HG02943 (cell line): ENCODE data around the gene IRGM.

ENCODE experiments used
- ATAC-seq: cut with Tn5 transposase; IDR thresholded peaks from one replicate; pipeline ENCODE4 v1.9.1; 2021; ENCODE audit warnings: mild to moderate bottlenecking, low read depth, moderate library complexity; ENCODE audit not compliant: unreplicated experiment

Gene IRGM

DNA sequence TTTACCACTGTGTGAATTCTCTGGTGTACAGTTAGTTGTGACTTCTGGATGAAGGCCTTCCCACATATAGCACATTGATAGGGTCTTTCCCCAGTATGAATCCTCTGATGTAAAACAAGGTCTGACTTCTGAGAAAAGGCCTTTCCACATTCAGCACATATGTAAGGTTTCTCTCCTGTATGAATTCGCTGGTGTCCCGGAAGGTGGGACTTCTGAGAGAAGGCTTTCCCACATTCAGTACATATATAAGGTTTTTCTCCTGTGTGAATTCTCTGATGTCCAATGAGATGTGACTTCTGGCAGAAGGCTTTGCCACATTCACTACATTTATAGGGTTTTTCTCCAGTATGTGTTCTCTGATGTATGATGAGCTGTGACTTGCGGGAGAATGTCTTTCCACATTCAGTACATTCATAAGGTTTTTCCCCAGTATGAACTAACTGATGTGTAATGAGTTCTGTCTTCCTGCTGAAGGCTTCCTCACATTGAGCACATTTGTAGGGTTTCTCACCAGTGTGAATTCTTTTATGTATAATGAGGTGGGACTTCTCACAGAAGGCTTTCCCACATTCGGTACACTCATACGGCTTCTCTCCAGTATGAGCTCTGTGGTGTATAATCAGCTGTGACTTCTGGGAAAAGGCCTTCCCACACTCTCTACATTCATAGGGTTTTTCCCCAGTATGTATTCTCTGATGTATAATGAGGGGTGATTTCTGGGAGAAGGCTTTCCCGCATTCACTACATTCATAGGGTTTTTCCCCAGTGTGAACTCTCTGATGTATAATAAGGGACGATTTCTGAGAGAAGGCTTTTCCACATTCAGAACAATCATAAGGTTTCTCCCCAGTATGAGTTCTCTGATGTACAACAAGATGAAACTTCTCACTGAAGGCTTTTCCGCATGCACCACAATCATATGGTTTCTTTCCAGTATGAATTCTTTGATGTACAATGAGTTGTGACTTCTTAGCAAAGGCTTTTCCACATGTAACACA lies 49.4 kb downstream of the IRGM start:
- no peak for ATAC-seq
